Transverse colon (tissue), 4 donors: Measurements from ENCODE around the gene SPDYC.

Experiments
- POLR2A ChIP-seq: fragments of 450-650 bp; IDR thresholded peaks from one replicate; pipeline ENCODE4 v1.6.1; 2016; ENCODE audit warnings: antibody characterized with exemption, mild to moderate bottlenecking, moderate library complexity
- POLR2AphosphoS5 ChIP-seq, 3 donors: sonication (generic); formaldehyde crosslinking; IDR thresholded peaks; one replicate each; pipeline ENCODE4 v1.6.1; 2016; ENCODE audit warnings: antibody characterized with exemption in 3 of 3
- TF ChIP-seq, protein P1 (sequence below), 5 experiments: fragments of 200-600 bp in 3 of 5; fragments of 450-650 bp in 2 of 5; sonication (generic) in 3 of 5; IDR thresholded peaks; 1 replicate in 2 of 5; 2 replicates in 3 of 5; pipeline ENCODE4 v1.5.1; 2016 to 2017; ENCODE audit warnings: antibody characterized with exemption in 5 of 5, inconsistent platforms in 3 of 5, mild to moderate bottlenecking in 2 of 5, moderate library complexity in 1 of 5

DNA sequence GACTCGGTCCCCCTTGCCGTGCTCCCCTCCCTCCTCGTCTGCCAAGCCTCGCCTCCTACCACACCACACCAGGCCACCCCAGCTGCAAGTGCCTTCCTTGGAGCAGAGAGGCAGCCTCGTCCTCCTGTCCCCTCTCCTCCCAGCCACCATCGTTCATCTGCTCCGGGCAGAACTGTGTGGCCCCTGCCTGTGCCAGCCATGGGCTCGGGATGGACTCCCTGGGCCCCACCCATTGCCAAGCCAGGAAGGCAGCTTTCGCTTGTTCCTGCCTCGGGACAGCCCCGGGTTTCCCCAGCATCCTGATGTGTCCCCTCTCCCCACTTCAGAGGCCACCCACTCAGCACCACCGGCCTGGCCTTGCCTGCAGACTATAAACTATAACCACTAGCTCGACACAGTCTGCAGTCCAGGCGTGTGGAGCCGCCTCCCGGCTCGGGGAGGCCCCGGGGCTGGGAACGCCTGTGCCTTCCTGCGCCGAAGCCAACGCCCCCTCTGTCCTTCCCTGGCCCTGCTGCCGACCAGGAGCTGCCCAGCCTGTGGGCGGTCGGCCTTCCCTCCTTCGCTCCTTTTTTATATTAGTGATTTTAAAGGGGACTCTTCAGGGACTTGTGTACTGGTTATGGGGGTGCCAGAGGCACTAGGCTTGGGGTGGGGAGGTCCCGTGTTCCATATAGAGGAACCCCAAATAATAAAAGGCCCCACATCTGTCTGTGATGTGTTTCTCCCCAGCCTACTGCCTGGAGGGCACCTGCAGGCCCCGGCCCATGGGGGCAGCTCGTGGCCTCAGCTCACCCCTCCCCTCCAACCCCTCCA, 41.5 kb downstream of the SPDYC start:
- TF ChIP-seq POLR2A (no peak), POLR2AphosphoS5 (IDR thresholded peaks at IDR 0.05) (no peak)
- TF ChIP-seq, protein P1, sequence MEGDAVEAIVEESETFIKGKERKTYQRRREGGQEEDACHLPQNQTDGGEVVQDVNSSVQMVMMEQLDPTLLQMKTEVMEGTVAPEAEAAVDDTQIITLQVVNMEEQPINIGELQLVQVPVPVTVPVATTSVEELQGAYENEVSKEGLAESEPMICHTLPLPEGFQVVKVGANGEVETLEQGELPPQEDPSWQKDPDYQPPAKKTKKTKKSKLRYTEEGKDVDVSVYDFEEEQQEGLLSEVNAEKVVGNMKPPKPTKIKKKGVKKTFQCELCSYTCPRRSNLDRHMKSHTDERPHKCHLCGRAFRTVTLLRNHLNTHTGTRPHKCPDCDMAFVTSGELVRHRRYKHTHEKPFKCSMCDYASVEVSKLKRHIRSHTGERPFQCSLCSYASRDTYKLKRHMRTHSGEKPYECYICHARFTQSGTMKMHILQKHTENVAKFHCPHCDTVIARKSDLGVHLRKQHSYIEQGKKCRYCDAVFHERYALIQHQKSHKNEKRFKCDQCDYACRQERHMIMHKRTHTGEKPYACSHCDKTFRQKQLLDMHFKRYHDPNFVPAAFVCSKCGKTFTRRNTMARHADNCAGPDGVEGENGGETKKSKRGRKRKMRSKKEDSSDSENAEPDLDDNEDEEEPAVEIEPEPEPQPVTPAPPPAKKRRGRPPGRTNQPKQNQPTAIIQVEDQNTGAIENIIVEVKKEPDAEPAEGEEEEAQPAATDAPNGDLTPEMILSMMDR (IDR thresholded peaks at IDR 0.05): no peak
